ENCODE data around the gene ADCY3.

DNA sequence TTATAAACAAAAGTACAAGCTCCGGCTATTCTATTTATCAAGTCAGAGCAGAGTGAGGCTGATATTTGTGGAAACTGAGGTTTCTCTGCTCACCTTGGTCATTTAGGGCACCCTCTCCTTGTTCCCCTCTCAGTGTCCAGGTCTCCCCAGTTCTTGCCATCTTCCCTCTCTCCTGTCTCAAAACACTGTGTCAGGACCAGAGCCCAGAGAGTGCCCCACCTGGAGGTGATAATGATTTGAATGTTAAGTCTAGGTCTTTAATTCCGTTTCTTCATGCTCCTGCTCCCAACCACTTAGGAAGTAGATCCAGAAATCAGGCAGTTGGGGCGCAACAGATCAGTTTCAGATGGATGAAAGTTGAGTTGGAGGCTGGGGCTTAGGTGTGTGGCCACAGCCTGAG lies 9.2 kb upstream of the ADCY3 start:
- peak; percentile 7 for TF ChIP-seq CTCF (IDR thresholded peaks at IDR 0.05; ENCODE audit: borderline replicate concordance, extremely low read depth, low read length, poor library complexity, severe bottlenecking)
- TF ChIP-seq EZH2 (IDR thresholded peaks at IDR 0.05; ENCODE audit: borderline replicate concordance, low read depth, low read length, severe bottlenecking), result no peak

Measured in DND-41 (cell line).